GM19035 (cell line): Measurements from ENCODE around the gene PPP1R37.

ENCODE experiments used
- ATAC-seq: cut with Tn5 transposase; IDR thresholded peaks from one replicate; pipeline ENCODE4 v1.9.1; 2021; ENCODE audit not compliant: unreplicated experiment

Gene PPP1R37

DNA sequence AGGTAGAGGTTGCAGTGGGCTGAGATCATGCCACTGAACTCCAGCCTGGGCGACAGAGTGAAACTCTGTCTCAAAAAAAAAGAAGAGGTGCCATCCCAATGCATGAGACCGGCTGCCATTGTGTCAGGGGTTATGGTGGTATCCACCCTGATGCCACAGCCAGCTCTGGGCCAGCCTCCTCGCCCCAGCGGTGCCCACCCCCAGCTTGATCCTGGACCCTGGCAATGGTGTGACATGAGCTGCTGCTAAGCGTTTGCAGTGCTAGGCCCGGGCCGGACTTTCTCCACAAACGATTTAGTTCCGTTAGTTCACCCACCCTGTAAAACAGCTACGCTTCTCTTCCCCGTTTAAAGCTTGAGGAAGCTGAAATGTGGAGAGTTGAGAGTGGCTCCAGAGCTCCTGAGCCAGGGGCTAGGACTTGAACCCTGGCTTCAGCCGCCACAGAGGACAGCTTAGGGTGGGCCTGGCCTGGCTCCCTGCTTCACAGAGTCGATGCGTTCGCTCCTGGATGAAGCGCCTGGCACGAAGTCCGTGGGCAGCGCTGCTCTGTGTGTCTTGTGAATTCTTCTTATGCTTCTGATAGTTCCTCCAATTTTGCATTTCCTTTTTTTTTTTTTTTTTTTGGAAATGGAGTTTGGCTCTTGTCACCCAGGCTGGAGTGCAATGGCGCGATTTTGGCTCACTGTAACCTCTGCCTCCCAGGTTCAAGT, 42.4 kb downstream of the PPP1R37 start:
- no peak for ATAC-seq

DNA sequence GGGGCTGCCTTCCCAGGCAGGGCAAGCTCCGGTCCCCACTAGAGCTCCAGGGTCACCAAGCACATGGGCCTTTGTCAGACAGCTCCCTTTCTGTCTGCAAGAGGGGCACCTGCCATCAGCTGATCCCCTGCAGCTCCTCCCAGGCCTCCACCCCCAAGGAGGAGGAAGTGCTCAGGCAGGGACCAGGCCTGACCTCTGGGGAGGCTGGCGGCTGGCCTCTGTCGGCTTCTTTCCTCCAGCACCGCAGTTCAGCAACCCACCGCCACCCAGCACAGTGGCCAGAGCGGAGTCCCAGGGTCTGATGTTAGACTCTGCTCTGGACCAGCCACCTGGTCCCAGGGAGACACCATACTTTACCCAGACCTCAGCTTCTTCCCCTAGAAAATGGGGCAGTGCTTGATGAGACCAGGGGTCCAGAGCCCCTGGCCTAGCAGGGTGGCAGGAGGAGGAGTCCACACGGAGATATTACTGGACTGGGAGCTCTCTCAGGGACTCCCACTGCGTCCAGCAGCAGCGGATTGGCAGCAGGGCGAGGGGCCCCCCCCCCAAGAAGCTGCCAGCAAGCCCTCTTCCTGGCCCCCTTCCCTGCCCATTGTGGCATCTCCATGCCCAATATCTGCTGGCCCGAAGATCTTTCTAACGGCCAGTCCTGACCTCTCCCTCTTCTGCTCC, 43.7 kb downstream of the PPP1R37 start:
- no peak for ATAC-seq

DNA sequence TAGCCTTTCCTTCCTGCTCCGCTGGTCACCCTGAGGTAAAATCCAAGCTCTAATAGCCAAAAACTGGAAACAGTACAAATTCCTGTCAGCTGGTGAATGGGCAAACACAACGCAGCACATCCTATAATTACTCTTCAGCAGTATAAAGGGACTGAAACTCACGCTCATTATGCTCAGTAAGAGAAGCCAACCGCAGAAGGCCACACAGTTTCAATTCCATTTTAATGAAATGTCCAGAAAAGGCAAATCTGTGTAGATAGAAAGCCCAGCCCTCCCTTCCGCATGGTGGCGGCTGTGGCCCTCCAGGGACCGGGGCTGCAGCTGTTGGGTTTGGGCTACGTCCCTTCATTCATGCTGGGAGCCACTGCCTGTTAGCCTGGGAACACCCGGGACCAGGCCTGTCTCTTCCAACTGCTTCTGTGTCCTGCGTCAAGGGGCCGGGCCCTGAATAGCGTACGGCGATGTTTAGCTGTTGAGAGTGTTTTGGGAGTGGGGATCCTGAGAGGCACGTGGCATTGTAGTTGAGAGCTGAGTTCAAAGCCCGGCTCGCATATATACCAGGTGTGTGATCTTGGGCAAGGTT, 44.3 kb downstream of the PPP1R37 start:
- peak; percentile 76 for ATAC-seq

DNA sequence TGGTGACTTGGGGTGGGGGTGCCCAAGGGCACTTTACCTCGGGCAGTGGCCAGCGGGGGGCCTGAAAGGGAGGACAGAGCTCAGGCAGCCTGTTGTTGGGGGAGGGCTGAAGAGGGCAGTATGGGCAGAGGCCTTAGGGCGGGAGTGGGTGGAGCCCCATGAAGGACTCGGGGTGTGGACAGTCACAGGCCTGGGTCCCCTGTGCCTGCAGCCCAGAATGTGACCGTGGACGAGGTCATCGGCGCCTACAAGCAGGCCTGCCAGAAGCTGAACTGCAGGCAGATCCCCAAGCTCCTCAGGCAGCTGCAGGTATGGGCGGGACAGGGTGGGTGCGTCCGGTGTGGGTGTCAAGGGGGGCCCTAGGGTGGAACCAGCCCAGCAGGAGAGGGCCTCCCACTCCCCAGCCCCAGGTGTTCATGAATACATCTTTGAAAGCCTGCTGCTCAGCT, 45.3 kb downstream of the PPP1R37 start:
- no peak for ATAC-seq

DNA sequence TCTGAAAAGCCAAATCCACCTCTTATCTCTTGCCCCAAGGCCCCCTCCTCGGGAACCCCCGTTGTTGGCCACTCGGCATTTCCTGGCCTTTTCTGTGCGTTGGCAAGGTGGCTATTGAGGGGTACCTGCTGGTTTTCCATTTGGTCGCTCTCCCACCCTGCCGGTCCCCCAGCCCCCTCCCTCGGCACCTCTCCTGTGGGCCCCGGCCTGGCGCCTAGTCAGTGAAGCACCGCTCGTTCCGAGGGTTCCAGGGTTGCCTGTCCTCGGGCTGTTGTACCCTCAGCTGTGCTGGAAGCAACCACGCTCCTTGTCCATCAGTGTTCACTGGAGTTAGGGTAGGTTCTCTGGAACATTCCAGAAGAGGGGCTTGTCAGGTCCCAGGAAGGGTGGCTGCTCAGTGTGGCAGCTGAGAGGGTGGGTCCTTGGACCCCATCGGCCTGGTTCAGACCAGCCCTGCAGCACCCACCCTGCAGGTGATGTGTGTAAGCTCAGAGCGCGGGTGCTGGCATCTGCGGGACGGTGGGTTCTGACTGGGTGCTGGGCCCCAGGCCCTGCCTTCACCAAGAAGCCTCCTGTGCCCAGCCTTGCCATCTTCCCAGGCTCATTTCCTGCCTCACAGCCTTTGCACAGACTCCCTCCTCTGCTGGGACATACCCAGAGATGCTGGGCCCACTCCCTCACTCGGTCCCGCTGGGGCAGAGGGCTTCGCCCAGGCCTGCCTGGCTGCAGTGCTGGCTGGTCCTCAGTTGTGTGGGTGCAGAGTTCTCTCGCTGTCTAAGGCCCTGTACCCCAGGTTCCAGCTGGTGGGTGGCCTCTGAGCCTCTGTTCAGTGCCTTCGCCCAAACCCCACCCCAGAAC, 46.5 kb downstream of the PPP1R37 start:
- ATAC-seq = no peak

DNA sequence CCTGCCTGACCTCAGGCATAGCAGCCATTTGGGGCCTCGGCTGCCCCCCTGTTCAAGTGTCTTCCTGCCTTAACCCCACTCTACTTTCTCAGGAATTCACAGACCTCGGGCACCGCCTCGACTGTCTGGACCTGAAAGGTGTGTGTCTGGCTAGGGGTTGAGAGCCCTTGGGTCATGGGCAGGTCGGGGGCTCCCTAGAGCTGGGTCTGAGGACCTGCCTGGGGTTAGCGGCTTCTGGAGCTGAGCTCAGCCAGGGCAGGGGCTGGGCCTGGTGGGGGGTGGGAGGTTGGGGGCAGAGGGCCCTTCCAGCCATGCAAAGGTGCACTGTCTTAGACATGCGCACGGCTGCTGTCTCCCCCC, 47.1 kb downstream of the PPP1R37 start:
- no peak for ATAC-seq

DNA sequence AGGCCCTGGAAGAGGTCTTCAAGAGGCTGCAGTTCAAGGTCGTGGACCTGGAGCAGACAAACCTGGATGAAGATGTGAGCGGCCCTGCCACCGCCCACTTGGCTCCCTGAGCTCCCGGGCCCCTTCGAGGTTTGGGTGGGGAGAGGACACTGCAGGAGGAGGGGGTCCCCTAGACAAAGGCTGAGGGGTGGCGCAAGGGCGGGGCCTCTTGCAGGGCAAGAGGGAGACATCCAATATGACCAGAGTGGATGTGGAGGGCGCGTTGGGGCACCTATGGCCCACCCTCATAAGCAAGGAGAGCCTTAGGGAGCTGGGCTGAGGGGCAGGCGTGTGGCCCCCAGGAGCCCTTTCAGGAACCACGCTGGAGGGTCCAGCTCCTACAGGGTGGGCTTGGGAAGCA, 47.6 kb downstream of the PPP1R37 start:
- ATAC-seq = no peak

DNA sequence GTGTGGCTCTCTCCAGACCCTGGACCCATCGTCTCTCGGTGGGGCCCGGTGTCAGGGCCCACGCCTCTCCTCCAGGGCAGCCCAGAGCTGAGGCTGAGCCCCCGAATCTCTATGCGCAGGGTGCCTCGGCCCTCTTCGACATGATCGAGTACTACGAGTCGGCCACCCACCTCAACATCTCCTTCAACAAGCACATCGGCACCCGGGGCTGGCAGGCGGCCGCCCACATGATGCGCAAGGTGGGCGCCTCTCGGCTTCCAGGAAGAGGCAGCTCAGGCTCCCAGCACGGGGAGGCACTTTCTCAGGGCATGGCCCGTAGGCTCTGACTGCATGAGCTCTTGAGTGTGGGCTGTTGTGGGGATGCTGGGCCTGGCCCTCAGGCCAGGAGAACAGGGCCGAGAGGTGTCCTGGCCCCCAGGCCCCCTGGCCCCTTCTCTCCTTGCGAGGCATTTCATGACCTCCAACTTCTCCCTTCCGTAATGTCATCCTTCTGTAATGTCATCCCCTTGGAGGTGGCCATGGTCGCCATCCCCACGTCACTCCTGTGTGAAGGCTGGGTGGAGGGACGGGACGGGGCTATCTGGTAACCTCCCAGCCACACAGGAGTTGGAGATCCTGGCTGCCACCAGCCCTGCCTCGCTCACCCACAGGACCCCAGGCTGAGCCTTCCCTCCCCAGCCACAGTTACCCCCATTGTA, 48.4 kb downstream of the PPP1R37 start:
- ATAC-seq = no peak

DNA sequence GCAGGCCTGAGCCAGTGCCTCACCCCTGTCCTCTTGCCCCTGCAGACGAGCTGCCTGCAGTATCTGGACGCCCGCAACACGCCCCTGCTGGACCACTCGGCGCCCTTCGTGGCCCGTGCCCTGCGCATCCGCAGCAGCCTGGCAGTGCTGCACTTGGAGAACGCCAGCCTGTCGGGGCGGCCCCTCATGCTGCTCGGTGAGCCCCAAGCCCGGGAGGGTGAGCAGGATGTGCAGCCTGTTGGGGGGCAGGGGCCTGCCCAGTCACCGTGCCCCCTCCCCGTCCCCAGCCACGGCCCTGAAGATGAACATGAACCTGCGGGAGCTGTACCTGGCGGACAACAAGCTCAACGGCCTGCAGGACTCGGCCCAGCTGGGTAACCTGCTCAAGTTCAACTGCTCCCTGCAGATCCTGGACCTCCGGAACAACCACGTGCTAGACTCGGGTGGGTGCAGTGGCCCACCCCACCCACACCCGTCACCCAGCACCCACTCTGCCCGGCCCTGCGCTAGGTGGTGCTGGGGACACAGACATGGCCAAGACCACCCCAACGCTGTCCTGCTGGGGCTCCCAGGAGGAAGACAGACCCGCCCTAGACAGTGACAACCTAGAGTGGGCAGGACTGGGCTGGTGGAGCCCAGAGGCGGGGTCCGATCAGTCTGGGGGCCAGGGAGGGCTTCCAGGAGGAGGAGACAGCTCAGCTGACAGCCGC, 49.2 kb downstream of the PPP1R37 start:
- no peak for ATAC-seq

DNA sequence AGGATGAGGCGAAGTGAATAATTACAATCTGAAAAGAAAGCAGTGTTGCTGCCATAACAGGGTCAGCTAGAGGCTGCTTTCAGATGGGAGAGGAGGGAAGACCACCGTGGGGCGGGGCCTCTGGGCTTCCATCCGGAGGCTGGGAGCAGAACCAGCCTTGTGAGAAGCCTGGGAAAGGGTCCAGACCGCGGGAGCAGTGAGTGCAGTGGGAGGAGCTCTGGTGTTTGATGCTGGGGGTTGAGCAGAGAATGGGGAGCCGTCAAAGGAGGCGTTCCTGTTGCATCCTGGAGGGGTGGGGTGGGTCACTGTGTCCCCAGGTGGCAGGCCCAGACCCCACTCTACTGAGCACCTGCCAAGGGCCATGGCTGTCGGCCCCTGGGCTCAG, 49.7 kb downstream of the PPP1R37 start:
- ATAC-seq = no peak

DNA sequence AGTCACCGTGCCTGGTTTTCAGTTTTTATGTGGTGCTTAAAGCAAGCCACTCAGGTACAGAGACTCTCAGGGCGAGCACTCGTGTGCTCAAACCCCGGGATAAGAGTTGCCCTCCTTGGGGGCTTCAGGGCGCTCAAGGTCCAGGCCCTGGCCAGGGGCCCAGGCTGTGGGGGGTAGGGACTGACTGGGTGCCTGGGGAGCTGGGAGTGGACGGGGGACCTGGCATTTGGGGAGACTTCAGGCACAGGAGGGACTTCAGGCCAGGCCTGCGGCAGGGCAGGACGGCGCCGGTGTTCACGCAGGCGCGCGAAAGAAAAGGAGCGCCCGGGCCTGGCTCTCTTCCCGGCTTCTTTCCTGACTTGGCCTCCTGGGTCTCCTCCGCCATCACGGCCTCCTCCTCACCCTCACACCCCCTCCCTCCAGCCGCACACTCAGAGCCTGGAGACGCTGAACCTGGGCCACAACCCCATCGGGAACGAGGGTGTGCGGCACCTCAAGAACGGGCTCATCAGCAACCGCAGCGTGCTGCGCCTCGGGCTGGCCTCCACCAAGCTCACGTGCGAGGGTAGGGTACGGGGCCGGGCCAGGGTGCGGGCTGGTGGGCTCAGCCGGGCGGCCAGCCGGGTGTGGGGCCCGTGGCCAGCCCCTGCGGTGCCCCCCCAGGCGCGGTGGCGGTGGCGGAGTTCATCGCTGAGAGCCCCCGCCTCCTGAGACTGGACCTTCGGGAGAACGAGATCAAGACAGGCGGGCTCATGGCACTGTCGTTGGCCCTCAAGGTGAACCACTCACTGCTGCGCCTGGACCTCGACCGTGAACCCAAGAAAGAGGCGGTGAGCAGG, 51.7 kb downstream of the PPP1R37 start:
- no peak for ATAC-seq

DNA sequence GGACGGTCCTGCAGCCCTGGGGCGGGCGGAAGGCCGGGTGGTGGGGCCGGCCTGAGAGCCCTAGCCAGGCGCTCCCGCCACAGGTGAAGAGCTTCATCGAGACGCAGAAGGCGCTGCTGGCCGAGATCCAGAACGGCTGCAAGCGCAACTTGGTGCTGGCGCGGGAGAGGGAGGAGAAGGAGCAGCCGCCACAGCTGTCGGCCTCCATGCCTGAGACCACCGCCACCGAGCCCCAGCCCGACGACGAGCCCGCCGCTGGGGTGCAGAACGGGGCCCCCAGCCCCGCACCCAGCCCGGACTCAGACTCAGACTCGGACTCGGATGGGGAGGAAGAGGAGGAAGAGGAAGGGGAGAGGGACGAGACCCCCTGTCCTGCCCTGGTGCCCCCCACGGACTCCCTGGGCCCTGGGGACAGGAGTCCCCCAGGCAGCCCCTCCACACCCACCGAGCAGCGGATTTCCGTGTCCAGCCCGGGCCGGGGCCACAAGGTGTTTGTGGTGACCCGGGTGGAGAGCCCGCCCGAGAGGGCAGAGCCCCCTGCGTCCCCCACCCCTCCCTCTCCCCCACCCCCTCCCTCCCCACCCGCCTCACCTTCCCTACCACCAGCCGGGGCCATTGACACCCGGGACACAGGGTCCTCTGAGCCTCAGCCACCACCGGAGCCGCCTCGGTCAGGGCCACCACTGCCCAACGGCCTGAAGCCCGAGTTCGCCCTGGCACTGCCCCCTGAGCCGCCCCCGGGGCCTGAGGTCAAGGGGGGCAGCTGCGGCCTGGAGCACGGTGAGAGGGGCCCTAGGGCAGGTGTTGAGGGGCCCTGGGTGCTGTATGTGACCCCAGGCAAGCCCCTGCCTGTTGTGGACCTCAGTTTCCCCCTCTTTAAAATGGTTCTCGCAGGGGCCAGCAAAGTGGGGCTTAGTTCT, 52.6 kb downstream of the PPP1R37 start:
- ATAC-seq = no peak

DNA sequence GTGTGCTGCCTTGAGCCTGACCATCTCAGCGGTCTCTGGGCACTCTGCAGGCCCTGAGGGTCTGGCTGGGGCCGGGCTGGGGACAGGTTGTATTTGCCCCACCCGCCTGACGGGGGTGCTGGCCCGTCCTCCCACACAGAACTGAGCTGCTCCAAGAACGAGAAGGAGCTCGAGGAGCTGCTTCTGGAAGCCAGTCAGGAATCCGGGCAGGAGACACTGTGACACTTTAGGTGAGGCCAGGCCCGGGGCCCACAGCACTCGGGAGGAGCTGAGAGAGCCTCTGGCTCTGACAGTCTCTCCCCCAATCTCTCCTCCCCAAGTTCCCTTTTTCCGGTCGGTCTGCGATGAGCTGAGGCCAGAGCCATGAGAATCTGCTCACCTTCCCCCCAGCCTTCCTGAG, 53.3 kb downstream of the PPP1R37 start:
- no peak for ATAC-seq

DNA sequence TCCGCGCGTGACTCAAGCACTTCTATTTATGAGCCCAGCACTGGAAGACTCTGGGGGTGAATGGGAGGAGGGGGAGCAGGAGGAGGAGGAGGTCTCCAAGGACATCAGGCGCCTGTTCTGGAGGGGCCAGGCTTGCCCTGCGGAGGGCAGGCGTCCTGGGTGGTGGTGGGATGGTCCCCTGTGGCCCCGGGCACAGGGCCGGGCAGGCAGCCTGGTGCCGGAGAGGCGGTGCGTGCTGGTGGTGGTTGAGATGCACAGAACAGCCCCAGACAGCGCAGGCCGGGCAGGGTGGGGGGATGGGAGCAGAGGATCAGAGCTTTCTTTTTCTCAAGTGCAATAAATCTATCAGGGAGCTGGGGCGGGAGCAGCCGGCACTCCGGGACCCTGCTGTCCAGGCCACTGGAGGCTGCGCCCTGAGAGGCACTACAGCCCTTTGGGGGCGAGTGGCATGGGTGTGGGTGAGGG, 53.8 kb downstream of the PPP1R37 start:
- no peak for ATAC-seq

DNA sequence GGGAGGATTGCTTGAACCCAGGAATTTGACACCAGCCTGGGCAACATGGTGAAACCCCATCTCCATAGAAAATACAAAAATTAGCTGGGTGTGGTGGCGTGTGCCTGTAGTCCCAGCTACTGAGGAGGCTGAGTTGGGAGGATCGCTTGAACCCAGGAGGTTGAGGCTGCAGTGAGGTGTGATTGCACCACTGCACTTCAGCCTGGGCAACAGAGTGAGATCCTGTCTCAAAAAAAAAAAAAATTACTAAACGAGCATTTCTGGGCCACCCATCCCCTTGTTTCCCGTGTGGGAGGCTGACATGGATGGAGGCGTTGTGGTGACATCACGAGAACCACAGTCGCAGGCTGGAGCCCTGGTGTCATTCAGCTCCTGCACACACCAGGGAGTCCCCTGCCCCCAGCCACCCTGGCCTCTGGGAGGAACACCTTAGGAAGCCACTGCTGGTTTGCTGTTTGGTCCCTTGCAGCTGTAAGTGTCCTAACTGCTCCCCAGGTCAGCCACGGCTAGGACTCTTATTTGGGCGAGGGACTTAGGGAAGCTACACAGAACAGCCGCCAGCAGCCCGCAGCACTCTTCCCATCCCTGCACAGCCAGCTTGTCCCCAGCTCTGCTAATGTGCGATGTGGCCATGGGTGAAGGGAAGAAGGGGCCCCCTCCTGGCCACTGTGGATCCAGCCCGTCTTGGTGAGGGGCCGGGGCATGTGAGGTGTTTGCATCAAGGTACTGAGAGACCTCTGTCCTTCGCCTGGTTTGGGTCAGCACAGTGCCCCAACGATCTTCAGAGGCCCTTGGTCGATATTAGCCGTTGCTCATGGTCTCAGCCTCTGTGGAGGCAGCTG, 55.1 kb downstream of the PPP1R37 start:
- ATAC-seq = no peak

DNA sequence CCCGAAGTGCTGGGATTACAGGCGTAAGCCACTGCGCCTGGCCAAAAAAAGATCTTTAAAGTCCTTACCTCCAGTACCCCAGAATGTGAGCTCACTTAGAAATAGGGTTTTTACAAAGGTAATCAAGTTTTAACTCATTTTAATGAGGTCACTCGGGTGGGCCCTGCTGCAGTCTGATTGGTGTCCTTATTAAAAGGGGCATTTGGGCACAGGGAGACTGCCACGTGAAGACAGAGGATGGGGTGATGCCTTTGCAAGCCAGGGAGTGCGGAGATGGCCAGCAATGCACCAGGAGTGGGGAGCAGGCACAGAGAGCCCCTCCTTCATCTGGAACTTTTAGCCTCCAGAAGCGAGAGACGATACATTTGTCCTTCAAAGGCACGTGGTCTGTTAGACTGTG, 56.1 kb downstream of the PPP1R37 start:
- ATAC-seq = no peak

DNA sequence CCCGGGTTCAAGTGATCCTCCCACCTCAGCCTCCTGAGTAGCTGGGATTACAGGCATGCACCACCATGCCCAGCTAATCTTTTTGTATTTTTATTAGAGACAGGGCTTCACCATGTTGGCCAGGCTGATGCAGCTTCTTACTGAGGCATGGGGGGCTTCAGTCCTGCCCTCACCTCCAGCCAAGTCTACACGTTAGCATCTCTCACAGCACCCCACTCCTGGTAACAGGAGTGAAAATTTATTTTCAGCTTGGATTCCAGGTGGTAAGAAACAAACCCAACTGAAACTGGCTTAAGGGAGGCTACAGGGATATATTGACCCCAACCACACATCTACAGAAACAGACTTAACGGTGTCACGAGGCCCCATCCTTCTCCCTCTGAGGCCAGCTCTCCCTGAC, 57.2 kb downstream of the PPP1R37 start:
- ATAC-seq = no peak
